ENCODE results near the gene C16orf74.

Gene C16orf74

DNA sequence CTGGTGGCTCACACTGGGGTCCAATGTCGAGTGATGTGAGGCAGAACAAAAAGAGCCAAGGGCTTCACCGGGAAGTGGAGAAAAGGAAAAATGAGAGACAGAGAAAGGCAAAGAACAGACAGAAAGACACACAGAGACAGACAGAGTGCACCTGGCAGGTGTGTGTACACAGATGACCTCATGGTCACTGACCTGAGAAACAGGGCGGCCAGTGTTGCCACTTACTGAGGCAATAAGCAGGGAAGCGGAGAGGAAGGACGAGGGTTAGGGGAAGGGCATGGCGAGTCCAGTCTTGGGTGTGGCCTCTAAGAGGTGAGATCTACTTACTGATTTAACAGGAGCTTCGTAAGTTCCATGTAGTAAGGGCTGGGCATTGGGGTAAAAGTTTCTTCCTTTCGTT, 69.6 kb downstream of the C16orf74 start:
- H3K4ac ChIP-seq (ENCODE audit: low read depth, low read length), result no peak overlapping the region

DNA sequence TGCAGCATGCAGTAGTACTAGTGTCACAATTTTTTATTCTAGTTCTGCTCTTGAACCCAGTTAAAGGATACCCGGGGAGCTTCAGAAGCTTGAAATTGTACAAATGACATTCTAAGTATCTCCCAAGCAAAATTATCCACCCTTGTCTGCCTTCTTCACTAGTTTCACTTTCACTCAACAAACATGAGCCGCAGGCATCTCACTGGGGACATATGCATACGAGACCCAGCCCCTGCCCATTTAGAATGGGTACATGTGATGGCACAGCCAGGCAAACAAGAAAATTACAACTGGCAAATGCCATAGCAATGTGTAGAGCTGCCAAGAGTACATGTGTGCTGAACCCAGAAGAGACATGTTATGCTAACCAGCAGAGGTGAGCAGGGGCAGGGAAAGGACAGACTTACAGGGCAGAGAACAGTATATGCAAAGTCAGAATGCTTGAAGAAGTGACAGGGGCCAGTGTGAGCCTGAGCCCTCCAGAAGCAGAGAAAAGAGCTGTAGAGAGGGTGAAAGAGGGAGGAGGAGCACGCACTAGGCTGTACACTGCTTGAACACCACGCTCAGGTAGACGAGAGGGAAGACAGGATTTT, 70.4 kb downstream of the C16orf74 start:
- DNase-seq, result no peak
- no peaks in the 10 kb centered on the region for H3K4me1 ChIP-seq (ENCODE audit: control insufficient read depth, low read depth, low read length)
- WGBS (ENCODE audit: extremely low coverage, insufficient coverage, low lambda C conversion rate), result no CpG with 5 or more reads among the region's 6 CpGs

More for the DNA sequence above, 69.6 kb downstream of the C16orf74 start:
- Histone ChIP-seq H3K4me3 (ENCODE audit: low read length) (no peak overlapping the region), H3K4me2 (ENCODE audit: low read length) (no peak overlapping the region), H3K9ac (ENCODE audit: low read length) (no peak overlapping the region), H4K5ac (ENCODE audit: low read length) (no peak overlapping the region), H4K8ac (ENCODE audit: low read depth, low read length) (no peak overlapping the region), H2BK5ac (ENCODE audit: low read length) (no peak overlapping the region), H3K79me1 (ENCODE audit: low read length) (peaks cover 8% of the 10 kb centered on the region), H2BK120ac (ENCODE audit: low read depth, low read length) (no peak overlapping the region), H3K56ac (ENCODE audit: low read length) (no peak overlapping the region), H2AK5ac (ENCODE audit: low read length) (no peak overlapping the region), H3K4me1 (ENCODE audit: control insufficient read depth, low read depth, low read length) (no peaks in the 10 kb centered on the region), H2BK15ac (replicated peaks; ENCODE audit: low read depth) (no peak overlapping the region), H3K27me3 (ENCODE audit: insufficient read depth, low read length, poor library complexity) (no peaks in the 10 kb centered on the region), H3K79me2 (ENCODE audit: control insufficient read depth, insufficient read depth, low read length) (peaks cover 2% of the 10 kb centered on the region), H3K18ac (ENCODE audit: low read length) (no peak overlapping the region), H3K23ac (ENCODE audit: low read length) (no peak overlapping the region), H3K36me3 (ENCODE audit: control insufficient read depth, insufficient read depth, low read length) (peaks cover 8% of the 10 kb centered on the region), H3K27ac (ENCODE audit: low read depth, low read length) (no peak overlapping the region)
- no peak for DNase-seq
- WGBS (ENCODE audit: extremely low coverage, insufficient coverage, low lambda C conversion rate), result no CpG with 5 or more reads among the region's 8 CpGs

DNA sequence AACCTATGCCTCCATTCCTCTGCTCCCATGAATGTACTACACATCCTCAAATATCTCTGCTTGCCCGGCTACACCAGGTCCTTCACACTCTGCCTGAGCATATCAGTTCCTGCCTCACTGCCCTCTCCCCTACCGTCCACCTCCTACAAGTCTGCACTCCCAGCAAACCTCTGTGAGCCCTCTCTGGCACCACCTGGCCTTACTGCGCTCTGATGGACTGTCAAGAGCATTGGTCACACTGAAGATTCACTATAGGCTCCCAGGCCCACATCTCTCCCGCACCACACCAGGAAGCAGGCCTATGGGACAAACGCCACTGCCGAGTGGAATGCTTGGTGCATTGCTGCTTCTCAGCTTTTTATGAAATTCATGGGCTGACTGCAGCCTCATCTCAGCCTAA, 71.0 kb downstream of the C16orf74 start:
- H4K5ac ChIP-seq (ENCODE audit: low read length), result no peak overlapping the region
- no peak overlapping the region for H3K56ac ChIP-seq (ENCODE audit: low read length)
- H3K9ac ChIP-seq (ENCODE audit: low read length), result no peak overlapping the region
- H3K27me3 ChIP-seq (ENCODE audit: insufficient read depth, low read length, poor library complexity), result no peaks in the 10 kb centered on the region
- DNase-seq, result no peak
- H2BK15ac ChIP-seq (replicated peaks; ENCODE audit: low read depth), result no peak overlapping the region
- H3K79me2 ChIP-seq (ENCODE audit: control insufficient read depth, insufficient read depth, low read length), result peaks cover 2% of the 10 kb centered on the region
- H3K79me1 ChIP-seq (ENCODE audit: low read length), result peaks cover 8% of the 10 kb centered on the region
- H3K4me2 ChIP-seq (ENCODE audit: low read length), result no peak overlapping the region
- H2BK120ac ChIP-seq (ENCODE audit: low read depth, low read length), result no peak overlapping the region
- no peak overlapping the region for H3K4me3 ChIP-seq (ENCODE audit: low read length)
- no peak overlapping the region for H3K27ac ChIP-seq (ENCODE audit: low read depth, low read length)
- H3K4me1 ChIP-seq (ENCODE audit: control insufficient read depth, low read depth, low read length), result no peaks in the 10 kb centered on the region
- H3K4ac ChIP-seq (ENCODE audit: low read depth, low read length), result no peak overlapping the region
- H3K23ac ChIP-seq (ENCODE audit: low read length), result no peak overlapping the region
- H2AK5ac ChIP-seq (ENCODE audit: low read length), result no peak overlapping the region
- no peak overlapping the region for H4K8ac ChIP-seq (ENCODE audit: low read depth, low read length)
- no peak overlapping the region for H3K18ac ChIP-seq (ENCODE audit: low read length)
- WGBS (ENCODE audit: extremely low coverage, insufficient coverage, low lambda C conversion rate), result no CpG with 5 or more reads among the region's 6 CpGs
- no peak overlapping the region for H2BK5ac ChIP-seq (ENCODE audit: low read length)
- peaks cover 12% of the 10 kb centered on the region for H3K36me3 ChIP-seq (ENCODE audit: control insufficient read depth, insufficient read depth, low read length)

More for the DNA sequence above, 70.4 kb downstream of the C16orf74 start:
- Histone ChIP-seq H3K27ac (ENCODE audit: low read depth, low read length) (no peak overlapping the region), H2AK5ac (ENCODE audit: low read length) (no peak overlapping the region), H3K4me2 (ENCODE audit: low read length) (no peak overlapping the region), H3K4ac (ENCODE audit: low read depth, low read length) (no peak overlapping the region), H3K9ac (ENCODE audit: low read length) (no peak overlapping the region), H3K79me2 (ENCODE audit: control insufficient read depth, insufficient read depth, low read length) (peaks cover 2% of the 10 kb centered on the region), H3K36me3 (ENCODE audit: control insufficient read depth, insufficient read depth, low read length) (peaks cover 10% of the 10 kb centered on the region), H3K56ac (ENCODE audit: low read length) (no peak overlapping the region), H3K27me3 (ENCODE audit: insufficient read depth, low read length, poor library complexity) (no peaks in the 10 kb centered on the region), H4K8ac (ENCODE audit: low read depth, low read length) (no peak overlapping the region), H2BK15ac (replicated peaks; ENCODE audit: low read depth) (no peak overlapping the region), H2BK5ac (ENCODE audit: low read length) (no peak overlapping the region), H4K5ac (ENCODE audit: low read length) (no peak overlapping the region), H3K23ac (ENCODE audit: low read length) (no peak overlapping the region), H3K4me3 (ENCODE audit: low read length) (no peak overlapping the region), H2BK120ac (ENCODE audit: low read depth, low read length) (no peak overlapping the region), H3K79me1 (ENCODE audit: low read length) (peaks cover 8% of the 10 kb centered on the region), H3K18ac (ENCODE audit: low read length) (no peak overlapping the region)

DNA sequence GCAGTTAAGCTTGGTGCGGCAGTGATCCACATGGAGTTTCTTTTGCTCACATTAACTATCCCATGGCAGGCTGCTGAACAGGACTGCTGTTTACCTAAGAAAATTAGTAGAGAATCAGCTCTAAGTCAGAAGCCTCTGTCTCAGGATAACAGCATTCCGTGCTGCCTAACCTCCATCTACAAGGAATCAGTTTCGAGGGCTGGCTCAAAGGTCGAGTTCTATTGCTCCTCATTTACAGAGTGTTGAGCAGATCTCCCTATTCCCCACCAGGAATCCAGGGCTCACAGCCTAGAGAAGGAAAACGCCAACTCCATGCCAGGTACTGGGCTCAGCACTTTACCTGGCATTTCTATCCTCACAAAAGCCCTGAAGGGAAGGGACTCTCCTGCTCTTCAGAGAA, 72.1 kb downstream of the C16orf74 start:
- Histone ChIP-seq H3K4me2 (ENCODE audit: low read length) (no peak overlapping the region), H2BK15ac (replicated peaks; ENCODE audit: low read depth) (no peak overlapping the region), H3K36me3 (ENCODE audit: control insufficient read depth, insufficient read depth, low read length) (peaks cover 15% of the 10 kb centered on the region), H3K4me1 (ENCODE audit: control insufficient read depth, low read depth, low read length) (no peaks in the 10 kb centered on the region), H2AK5ac (ENCODE audit: low read length) (no peak overlapping the region), H3K27me3 (ENCODE audit: insufficient read depth, low read length, poor library complexity) (no peaks in the 10 kb centered on the region), H3K9ac (ENCODE audit: low read length) (no peak overlapping the region), H4K5ac (ENCODE audit: low read length) (no peak overlapping the region), H2BK120ac (ENCODE audit: low read depth, low read length) (no peak overlapping the region), H3K79me2 (ENCODE audit: control insufficient read depth, insufficient read depth, low read length) (no peaks in the 10 kb centered on the region), H3K18ac (ENCODE audit: low read length) (no peak overlapping the region), H3K79me1 (ENCODE audit: low read length) (peaks cover 8% of the 10 kb centered on the region), H3K4me3 (ENCODE audit: low read length) (no peak overlapping the region), H3K4ac (ENCODE audit: low read depth, low read length) (no peak overlapping the region), H2BK5ac (ENCODE audit: low read length) (no peak overlapping the region), H3K56ac (ENCODE audit: low read length) (no peak overlapping the region), H4K8ac (ENCODE audit: low read depth, low read length) (no peak overlapping the region), H3K23ac (ENCODE audit: low read length) (no peak overlapping the region), H3K27ac (ENCODE audit: low read depth, low read length) (no peak overlapping the region)
- WGBS (ENCODE audit: extremely low coverage, insufficient coverage, low lambda C conversion rate), result no CpG with 5 or more reads among the region's 5 CpGs
- DNase-seq, result no peak

DNA sequence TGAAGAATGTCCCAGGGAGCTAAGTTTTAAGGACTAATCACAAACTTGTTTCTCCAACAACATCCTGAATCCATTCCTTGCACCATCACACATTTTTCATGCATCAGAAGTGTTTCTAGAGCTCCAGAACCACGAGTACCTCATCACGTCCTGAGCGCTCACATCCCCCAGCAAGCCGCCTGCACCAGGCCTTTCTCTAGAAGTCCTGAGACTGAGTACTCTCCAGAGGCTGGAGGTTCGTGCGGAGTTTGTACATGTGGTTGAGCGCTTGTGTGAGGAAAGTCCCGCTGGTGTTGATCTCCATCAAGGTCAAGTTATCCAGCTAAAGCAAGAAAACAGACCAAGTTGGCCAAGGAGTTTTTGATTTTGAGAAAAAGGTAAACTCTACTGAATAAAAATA, 72.9 kb downstream of the C16orf74 start:
- H2BK120ac ChIP-seq (ENCODE audit: low read depth, low read length), result no peak overlapping the region
- H3K56ac ChIP-seq (ENCODE audit: low read length), result no peak overlapping the region
- H2BK15ac ChIP-seq (replicated peaks; ENCODE audit: low read depth), result no peak overlapping the region
- H3K27ac ChIP-seq (ENCODE audit: low read depth, low read length), result no peak overlapping the region
- no peak overlapping the region for H3K4ac ChIP-seq (ENCODE audit: low read depth, low read length)
- H4K8ac ChIP-seq (ENCODE audit: low read depth, low read length), result no peak overlapping the region
- H3K4me2 ChIP-seq (ENCODE audit: low read length), result no peak overlapping the region
- no peaks in the 10 kb centered on the region for H3K4me1 ChIP-seq (ENCODE audit: control insufficient read depth, low read depth, low read length)
- no peak overlapping the region for H3K9ac ChIP-seq (ENCODE audit: low read length)
- no peak overlapping the region for H2BK5ac ChIP-seq (ENCODE audit: low read length)
- H3K18ac ChIP-seq (ENCODE audit: low read length), result no peak overlapping the region
- no peak for DNase-seq
- H3K79me1 ChIP-seq (ENCODE audit: low read length), result peaks cover 5% of the 10 kb centered on the region
- no peaks in the 10 kb centered on the region for H3K79me2 ChIP-seq (ENCODE audit: control insufficient read depth, insufficient read depth, low read length)
- WGBS (ENCODE audit: extremely low coverage, insufficient coverage, low lambda C conversion rate), result no CpG with 5 or more reads among the region's 8 CpGs
- H3K4me3 ChIP-seq (ENCODE audit: low read length), result no peak overlapping the region
- H4K5ac ChIP-seq (ENCODE audit: low read length), result no peak overlapping the region
- no peak overlapping the region for H3K23ac ChIP-seq (ENCODE audit: low read length)
- H3K27me3 ChIP-seq (ENCODE audit: insufficient read depth, low read length, poor library complexity), result no peaks in the 10 kb centered on the region
- peaks cover 15% of the 10 kb centered on the region for H3K36me3 ChIP-seq (ENCODE audit: control insufficient read depth, insufficient read depth, low read length)
- no peak overlapping the region for H2AK5ac ChIP-seq (ENCODE audit: low read length)

DNA sequence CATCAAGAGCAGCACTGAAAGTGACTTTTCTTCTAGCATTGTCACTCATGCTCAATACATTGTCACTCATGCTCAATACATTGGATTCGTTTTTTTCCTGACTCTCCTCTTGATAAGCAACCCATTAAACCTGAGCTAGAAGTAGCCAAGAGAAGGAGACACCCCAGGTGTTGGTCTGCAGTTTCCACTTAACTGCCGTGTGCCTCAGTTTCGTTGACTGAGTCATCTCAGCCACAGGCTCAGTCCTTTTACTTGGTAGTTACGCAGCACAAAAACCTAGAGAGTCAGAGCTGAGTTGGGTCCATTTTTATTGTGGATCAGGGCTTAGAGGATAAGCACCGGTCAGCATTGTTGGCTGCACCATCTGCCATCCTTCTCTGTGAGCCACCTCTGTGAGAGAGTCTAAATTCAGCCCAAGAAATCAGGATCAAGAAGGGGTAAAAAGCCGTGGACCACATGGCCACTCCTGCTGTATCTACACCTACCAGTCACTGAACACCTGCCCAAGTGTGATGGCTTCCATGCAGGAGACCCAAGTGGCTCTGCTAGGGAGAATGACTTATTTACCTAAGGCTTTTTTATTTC, 73.4 kb downstream of the C16orf74 start:
- Histone ChIP-seq H3K4ac (ENCODE audit: low read depth, low read length) (no peak overlapping the region), H3K36me3 (ENCODE audit: control insufficient read depth, insufficient read depth, low read length) (peaks cover 17% of the 10 kb centered on the region), H2AK5ac (ENCODE audit: low read length) (no peak overlapping the region), H2BK15ac (replicated peaks; ENCODE audit: low read depth) (no peak overlapping the region), H3K23ac (ENCODE audit: low read length) (no peak overlapping the region), H3K4me1 (ENCODE audit: control insufficient read depth, low read depth, low read length) (no peaks in the 10 kb centered on the region), H2BK5ac (ENCODE audit: low read length) (no peak overlapping the region), H4K5ac (ENCODE audit: low read length) (no peak overlapping the region), H3K56ac (ENCODE audit: low read length) (no peak overlapping the region), H3K18ac (ENCODE audit: low read length) (no peak overlapping the region), H3K4me2 (ENCODE audit: low read length) (no peak overlapping the region), H3K79me1 (ENCODE audit: low read length) (peaks cover 3% of the 10 kb centered on the region), H3K27me3 (ENCODE audit: insufficient read depth, low read length, poor library complexity) (no peaks in the 10 kb centered on the region), H4K8ac (ENCODE audit: low read depth, low read length) (no peak overlapping the region), H2BK120ac (ENCODE audit: low read depth, low read length) (no peak overlapping the region), H3K9ac (ENCODE audit: low read length) (no peak overlapping the region), H3K4me3 (ENCODE audit: low read length) (no peak overlapping the region), H3K79me2 (ENCODE audit: control insufficient read depth, insufficient read depth, low read length) (no peaks in the 10 kb centered on the region), H3K27ac (ENCODE audit: low read depth, low read length) (no peak overlapping the region)
- DNase-seq, result no peak
- WGBS (ENCODE audit: extremely low coverage, insufficient coverage, low lambda C conversion rate), result no CpG with 5 or more reads among the region's 6 CpGs

Data from mesendoderm (in vitro differentiated cells).